Measurements from ENCODE around the gene HEATR9. TPM values are rescaled to one million over a fixed set of nuclear protein-coding genes. Genes with fewer than 3 reads are reported as not detected.

HEATR9 gene
- total RNA-seq, 1 experiment from 2014 or later: not detected

DNA sequence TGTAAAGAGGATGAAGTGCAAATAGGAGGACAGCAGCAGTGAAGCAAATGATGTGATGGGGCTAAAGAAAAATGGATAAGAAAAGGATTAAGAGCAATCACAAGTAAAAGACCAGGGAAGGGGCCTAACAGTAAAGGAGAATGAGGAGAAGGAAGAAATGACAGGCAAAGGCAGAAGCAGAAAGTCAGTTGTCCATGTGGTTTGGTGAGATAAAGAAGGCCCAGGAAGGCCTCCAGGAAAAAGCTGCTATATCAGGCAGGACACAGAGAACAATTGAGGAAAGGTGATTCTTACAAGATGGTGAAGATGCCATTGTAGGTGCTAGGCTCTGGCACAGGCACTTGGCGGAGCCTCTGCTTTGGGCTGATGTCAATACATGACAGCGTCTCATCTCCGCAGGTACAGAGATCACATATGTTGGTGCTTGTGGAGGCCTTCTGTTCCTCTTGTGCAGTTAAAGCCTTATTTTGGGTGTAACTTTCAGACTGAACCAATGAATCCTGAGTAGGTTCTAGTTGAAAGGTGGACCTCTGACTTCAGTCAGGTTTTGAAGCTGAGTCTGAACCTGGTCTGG, 43.7 kb upstream of the HEATR9 start:
- intact Hi-C loops (cut with micrococcal nuclease; ENCODE audit: unreplicated experiment): no loop called here

DNA sequence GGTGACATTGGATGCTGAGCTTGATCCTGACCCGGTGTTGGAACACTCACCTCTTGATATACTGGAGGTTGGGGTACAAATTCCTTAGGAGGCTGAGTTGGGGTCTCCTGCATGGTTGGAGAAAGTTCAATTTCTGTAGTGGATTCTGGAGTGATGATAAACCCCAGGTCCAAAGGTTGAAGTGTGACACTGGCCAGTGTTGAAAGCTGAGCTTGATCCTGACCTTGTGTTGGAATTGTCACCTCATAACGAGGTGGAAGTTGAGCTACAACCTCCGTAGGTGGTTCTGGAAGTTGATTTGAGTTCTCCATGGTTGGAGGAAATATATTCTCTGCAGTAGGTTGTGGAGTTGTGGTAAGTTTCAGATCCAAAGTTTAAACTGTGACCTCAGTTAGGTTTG, 40.7 kb upstream of the HEATR9 start:
- no peak for DNase-seq
- no peak for TF ChIP-seq CTCF (IDR thresholded peaks at IDR 0.05; ENCODE audit: insufficient read depth in 1 of 2, low read depth in 1 of 2, low read length in 1 of 2, severe bottlenecking in 1 of 2, unreplicated experiment in 1 of 2)
- H3K9me3 Mint-ChIP-seq (ENCODE audit: unreplicated experiment): peaks cover 11% of the 10 kb centered on the region
- ChIA-PET CTCF (no interaction called here), POLR2A (no interaction called here)
- no peak overlapping the region for H3K4me3 Mint-ChIP-seq (ENCODE audit: unreplicated experiment)
- Histone ChIP-seq H3K4me3 (ENCODE audit: low read depth, low read length) (no peak overlapping the region), H3K27me3 (replicated peaks; ENCODE audit: control insufficient read depth, insufficient read depth, low read length) (no peaks in the 10 kb centered on the region), H3K4me1 (peaks cover 10% of the 10 kb centered on the region), H3K36me3 (ENCODE audit: control insufficient read depth, insufficient read depth, low read length) (no peaks in the 10 kb centered on the region), H3K9me3 (0 out of 2 replicates have a peak, but pooled peaks cover 8% of the 10 kb centered on the region)
- no peaks in the 10 kb centered on the region for H3K4me1 Mint-ChIP-seq (ENCODE audit: low read depth, unreplicated experiment)
- no peak overlapping the region for H3K27ac Mint-ChIP-seq (ENCODE audit: unreplicated experiment)
- intact Hi-C loops (cut with micrococcal nuclease; ENCODE audit: unreplicated experiment): no loop called here
- BruUV-seq (replicated peaks): no TSS peak
- no peaks in the 10 kb centered on the region for H3K27me3 Mint-ChIP-seq (ENCODE audit: insufficient read depth, unreplicated experiment)
- no peaks in the 10 kb centered on the region for H3K36me3 Mint-ChIP-seq (ENCODE audit: insufficient read depth, unreplicated experiment)

More for the DNA sequence above, 43.7 kb upstream of the HEATR9 start:
- BruUV-seq (replicated peaks): no TSS peak
- no peak overlapping the region for H3K27ac Mint-ChIP-seq (ENCODE audit: unreplicated experiment)
- 0 out of 2 replicates have a peak, but pooled peaks cover 8% of the 10 kb centered on the region for H3K9me3 ChIP-seq
- DNase-seq: no peak
- POLR2A ChIA-PET: no interaction called here
- H3K27me3 ChIP-seq (replicated peaks; ENCODE audit: control insufficient read depth, insufficient read depth, low read length): no peaks in the 10 kb centered on the region
- peaks cover 11% of the 10 kb centered on the region for H3K9me3 Mint-ChIP-seq (ENCODE audit: unreplicated experiment)
- no peak for TF ChIP-seq CTCF (IDR thresholded peaks at IDR 0.05; ENCODE audit: insufficient read depth in 1 of 2, low read depth in 1 of 2, low read length in 1 of 2, severe bottlenecking in 1 of 2, unreplicated experiment in 1 of 2)
- H3K4me1 ChIP-seq: no peaks in the 10 kb centered on the region
- H3K4me3 Mint-ChIP-seq (ENCODE audit: unreplicated experiment): no peak overlapping the region
- no peak overlapping the region for H3K4me3 ChIP-seq (ENCODE audit: low read depth, low read length)
- no peaks in the 10 kb centered on the region for H3K36me3 ChIP-seq (ENCODE audit: control insufficient read depth, insufficient read depth, low read length)
- H3K27me3 Mint-ChIP-seq (ENCODE audit: insufficient read depth, unreplicated experiment): no peaks in the 10 kb centered on the region
- H3K36me3 Mint-ChIP-seq (ENCODE audit: insufficient read depth, unreplicated experiment): peaks cover 2% of the 10 kb centered on the region
- CTCF ChIA-PET: no interaction called here
- no peaks in the 10 kb centered on the region for H3K4me1 Mint-ChIP-seq (ENCODE audit: low read depth, unreplicated experiment)

GRCh38 chr17:35907691-35908090, 39.0 kb upstream of the HEATR9 start:
- BruUV-seq (replicated peaks): no TSS peak
- Mint-ChIP-seq H3K4me1 (ENCODE audit: low read depth, unreplicated experiment) (peaks cover 7% of the 10 kb centered on the region), H3K27ac (ENCODE audit: unreplicated experiment) (no peak overlapping the region), H3K27me3 (ENCODE audit: insufficient read depth, unreplicated experiment) (no peaks in the 10 kb centered on the region), H3K4me3 (ENCODE audit: unreplicated experiment) (no peak overlapping the region), H3K36me3 (ENCODE audit: insufficient read depth, unreplicated experiment) (no peaks in the 10 kb centered on the region), H3K9me3 (ENCODE audit: unreplicated experiment) (no peaks in the 10 kb centered on the region)
- Histone ChIP-seq H3K4me1 (peaks cover 26% of the 10 kb centered on the region), H3K27me3 (replicated peaks; ENCODE audit: control insufficient read depth, insufficient read depth, low read length) (no peaks in the 10 kb centered on the region), H3K4me3 (ENCODE audit: low read depth, low read length) (no peak overlapping the region), H3K36me3 (ENCODE audit: control insufficient read depth, insufficient read depth, low read length) (no peaks in the 10 kb centered on the region), H3K9me3 (no peaks in the 10 kb centered on the region)
- intact Hi-C loops (cut with micrococcal nuclease; ENCODE audit: unreplicated experiment): no loop called here
- ChIA-PET CTCF (no interaction called here), POLR2A (no interaction called here)
- no peak for TF ChIP-seq CTCF (IDR thresholded peaks at IDR 0.05; ENCODE audit: insufficient read depth in 1 of 2, low read depth in 1 of 2, low read length in 1 of 2, severe bottlenecking in 1 of 2, unreplicated experiment in 1 of 2)
- DNase-seq: no peak

Data from Caco-2 (cell line).